GM03348 (cell line): ENCODE data around the gene AP3D1.
"Not testable (repeated sequence)": the region's sequence is repeated elsewhere in the genome, so short reads cannot be mapped to it uniquely, and the experiment has no call there.

Source experiments
- DNase-seq: peaks from one replicate; pipeline ENCODE4 v3.0.0; 2012; ENCODE audit warnings: low spot score

Gene AP3D1

DNA sequence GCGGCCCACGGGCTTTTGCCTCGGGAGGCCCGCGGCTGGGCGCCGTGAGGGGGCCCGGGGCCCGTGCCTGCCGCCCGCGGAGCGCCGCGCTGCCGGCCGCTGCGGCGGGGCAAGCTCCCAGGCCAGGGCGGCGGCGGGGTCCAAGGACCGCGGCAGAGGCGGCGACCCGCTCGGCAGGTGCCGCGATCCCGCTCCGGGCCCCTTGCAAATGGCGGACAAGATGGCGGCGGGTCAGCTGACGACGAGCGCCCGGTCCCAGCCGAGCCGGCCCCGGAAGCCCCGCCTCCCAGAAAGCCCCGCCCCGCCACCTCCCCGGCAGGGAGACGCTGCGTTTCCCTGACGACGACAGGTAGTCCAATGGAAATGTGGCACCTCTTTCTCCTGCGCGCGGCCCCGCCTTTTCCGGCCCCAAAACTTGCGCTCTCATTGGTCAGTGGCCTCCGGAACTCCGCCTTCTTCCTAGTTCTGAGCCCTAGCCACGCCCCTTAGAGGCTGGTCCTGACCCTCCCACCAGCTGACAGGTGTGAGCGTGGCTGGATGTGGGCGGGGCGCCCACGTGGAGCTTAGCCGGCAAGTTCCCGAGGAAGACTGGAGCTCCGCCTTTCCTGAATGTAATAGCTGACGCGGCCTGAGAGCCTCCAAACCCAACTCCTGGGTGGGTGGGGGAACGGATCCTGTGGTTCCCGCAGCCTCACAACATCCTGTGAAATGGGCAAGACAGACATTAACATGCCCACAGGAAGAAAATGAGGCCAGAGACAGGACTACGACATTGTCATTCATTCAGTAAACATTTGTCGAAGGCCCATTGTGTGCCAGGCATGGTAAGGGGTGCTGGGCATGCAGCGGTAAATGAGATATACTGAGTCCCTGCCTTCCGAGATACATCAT is at the start of gene AP3D1:
Gene AP3D1, minus strand, starts transcription at position 228 of the 891 bp plus-strand sequence. CDS start 232 bp downstream, outside the sequence.
- DNase-seq = peak; percentile 100

DNA sequence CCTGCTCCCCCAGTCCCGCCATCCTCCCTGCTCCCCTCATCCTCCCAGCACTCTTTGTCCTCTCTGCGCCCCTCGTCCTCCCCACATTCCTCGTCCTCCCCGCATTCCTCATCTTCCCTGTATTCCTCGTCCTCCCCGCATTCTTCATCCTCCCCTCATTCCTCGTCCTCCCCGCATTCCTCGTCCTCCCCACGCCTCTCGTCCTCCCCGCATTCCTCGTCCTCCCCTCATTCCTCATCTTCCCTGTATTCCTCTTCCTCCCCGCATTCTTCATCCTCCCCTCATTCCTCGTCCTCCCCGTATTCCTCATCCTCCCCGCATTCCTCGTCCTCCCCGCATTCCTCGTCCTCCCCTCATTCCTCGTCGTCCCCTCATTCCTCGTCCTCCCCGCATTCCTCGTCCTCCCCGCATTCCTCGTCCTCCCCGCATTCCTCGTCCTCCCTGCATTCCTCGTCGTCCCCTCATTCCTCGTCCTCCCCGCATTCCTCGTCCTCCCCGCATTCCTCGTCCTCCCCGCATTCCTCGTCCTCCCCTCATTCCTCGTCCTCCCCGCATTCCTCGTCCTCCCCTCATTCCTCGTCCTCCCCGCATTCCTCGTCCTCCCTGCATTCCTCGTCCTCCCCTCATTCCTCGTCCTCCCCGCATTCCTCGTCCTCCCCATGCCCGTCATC is 49.4 kb upstream of the AP3D1 start:
- DNase-seq = not testable (repeated sequence)

DNA sequence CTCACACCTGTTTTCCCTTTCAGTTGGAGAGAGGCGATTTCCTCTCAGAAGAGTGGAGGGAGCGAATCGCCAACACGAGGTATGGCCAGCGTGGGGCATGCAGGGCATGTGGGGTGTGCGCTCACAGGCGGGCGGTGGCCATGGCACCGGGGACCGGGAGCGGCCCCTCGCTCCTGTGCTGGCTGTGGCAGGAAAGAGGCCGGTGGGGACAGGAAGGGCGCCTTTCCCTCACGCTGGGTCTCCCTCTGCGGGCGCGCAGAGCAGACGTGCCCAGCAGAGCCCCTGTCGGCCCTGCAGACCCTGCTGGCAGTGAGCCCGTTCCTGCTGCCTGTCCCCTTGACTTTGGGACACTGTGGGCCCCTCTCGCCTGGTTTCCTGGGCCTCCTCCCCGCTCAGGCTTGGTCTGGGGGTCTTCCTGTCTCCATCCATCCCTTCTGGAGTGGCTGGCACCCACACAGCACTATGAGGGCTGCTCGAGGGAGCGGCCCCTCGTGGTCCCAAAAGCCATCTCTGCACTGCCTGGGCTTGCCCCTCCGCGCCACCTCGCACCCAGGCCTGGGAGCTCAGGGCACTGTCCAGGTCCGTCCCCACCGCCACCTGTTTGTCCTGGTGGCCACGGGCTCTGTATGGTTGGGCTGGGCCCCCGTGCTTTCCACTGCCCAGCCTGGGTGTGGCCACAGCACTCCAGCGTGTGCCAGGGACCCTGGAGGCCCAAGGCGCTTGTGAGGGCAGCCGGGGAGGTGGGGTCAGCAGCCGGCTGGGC is 48.7 kb upstream of the AP3D1 start:
- no peak for DNase-seq

DNA sequence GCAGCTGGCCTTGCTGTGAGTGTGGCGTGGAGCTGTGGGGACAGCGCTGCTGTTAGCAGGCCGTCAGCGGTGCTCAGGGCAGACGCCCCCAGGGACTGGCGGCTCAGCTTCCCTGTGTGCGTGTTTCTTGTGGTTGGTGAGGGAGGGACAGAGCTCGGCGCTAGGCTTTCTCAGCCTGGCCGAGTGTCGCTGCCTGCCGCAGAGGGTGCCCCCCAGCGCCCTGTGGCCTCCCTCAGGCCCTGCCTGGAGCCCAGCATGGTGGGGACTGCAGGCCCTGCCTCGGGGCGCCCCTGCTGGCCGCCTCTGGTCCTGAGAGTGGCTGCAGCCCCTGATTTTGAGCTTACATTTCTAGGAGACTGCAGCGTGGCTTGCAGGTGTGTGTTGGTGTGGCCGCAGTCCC is 47.8 kb upstream of the AP3D1 start:
- DNase-seq = no peak

DNA sequence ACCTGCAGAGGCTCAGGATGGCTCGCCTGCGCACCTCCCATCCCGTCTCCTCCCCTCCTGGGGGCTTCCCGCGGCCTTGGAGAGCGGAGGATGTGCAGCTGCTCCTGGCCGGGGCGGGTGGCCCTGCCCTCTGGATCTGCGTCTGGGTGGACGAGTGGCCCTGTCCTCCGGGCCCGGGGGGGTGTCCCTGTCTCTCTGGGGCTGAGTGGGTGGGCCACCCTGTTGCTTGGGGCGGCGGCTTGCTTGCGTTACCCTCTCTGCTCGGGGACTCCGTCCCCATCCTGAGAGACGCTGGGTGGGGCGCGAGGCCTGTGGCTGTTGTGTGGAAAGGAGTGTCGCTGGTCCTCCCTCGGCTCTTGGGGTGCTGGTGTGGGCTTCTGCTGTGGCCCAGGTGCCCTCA is 47.0 kb upstream of the AP3D1 start:
- no peak for DNase-seq

DNA sequence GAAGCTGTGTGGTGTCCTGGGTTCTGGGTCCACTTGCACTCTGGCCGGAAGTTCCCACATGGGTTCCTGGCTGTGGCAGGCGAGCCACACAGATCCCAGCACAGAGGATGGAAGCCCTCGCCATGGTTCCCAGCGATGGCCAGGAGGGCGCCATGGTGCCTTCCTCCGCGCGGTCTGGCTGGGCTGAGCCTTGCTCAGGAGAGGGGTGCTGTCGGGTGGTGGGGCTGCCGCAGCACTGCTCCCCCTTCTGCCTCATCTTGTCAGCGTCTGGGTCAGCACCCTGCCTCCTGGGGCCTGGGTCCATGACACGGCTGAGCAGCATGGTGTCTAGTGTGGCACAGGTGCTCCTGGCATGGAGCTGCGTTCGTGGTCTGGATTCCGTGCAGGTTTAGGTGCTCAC is 45.9 kb upstream of the AP3D1 start:
- DNase-seq = no peak

DNA sequence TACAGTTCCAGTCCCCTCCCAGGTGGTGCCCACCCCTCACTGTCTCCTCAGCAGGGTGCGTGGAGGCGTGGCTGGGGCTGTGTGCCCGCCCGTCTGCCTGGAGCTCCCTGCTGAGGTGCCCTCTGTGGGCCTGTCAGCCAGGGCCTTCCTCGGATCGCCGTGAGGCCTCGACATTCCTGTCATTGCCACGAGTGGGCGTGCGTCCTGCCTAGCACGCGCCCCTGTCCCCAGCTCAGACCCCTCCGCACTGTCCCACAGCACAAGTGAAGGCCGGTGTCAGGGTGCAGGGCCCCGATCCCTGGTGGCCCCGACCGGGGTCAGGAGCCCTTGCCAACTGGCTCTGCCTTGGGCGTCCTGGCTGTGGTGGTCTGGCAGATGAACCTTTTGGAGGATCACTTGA is 44.5 kb upstream of the AP3D1 start:
- no peak for DNase-seq

DNA sequence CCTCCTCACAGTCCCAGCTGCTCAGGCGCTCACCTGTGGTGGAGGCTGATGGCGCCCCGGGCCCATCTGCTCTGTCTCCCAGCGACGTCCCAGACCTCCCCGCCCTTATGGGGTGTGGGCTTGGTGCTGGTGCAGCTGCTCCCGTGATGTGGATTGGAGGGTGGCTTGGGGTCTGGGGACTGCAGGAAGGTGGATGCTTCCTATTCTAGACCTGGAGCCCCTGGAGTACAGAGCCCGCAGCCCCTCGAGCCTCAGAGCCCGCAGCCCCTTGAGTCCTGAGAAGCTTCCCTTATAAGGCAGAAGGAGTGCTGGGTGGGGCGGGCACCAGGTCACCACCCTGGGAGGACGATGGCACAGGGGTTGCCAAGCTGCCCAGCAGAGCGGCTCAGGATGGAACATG is 44.0 kb upstream of the AP3D1 start:
- DNase-seq = no peak

DNA sequence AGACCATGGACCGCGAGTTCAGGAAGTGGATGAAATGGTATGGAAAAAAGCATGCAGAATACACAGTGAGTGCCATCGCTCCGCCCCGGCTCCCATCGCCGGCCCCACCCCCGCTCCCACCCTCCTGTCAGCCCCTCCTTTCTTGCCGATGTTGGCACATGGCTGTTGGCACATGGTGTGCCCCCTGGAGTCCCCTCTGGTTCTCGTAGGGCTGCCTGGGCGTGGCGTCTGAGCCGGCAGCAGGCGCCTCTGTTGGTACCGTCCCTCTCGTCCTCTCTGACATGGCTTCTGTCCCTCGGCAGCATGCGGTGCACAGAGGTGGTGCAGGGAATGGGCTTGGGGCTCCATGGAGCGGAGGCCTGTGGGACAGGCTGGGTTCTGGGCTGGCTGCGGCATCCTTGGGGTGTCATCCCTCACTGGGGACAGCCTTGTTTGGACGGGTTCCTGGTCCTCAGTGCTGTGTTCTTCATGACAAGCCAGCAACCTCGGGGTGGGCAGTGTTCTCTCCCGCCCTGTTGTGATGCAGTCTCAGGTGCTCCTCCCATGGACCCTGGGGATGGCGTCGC is 43.2 kb upstream of the AP3D1 start:
- DNase-seq = no peak

DNA sequence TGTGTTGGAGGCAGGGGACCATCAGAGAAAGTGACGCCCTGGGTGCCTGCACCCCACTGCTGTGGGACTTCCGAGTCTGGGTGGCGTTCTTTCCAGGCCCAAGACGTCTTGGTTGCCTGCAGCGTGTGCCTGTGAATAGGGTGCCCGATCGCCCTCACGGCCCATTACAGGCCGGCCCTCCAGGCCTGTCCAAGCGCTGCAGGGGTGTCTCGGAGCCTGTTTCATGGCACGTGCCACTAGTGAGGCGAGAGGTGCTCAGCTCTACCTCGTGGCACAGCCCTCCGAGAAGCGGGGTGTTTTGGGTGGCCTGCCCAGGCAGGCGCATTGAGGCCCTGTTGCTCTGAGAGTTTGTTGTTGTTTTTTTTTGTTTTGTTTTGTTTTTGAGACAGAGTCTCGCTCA is 42.4 kb upstream of the AP3D1 start:
- no peak for DNase-seq

DNA sequence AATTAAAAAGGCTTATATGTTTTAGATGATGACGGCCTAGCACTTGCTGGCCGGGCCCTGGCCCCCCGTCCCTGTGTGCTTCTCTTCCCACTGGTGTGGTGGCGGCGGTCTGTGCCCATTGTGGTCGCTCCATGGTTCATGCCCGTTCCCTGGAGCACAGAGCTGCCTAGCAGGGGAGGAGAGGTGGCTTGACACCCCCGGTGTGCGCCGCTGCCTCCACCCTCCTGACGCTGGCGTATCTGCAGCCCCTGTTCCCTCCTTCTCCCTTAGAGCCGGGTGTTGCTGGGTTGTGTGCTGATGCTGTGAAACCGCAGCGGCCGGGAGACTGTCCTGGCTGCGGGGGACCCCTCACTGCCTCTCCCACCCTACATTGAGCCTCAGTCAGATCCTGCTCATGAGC is 41.5 kb upstream of the AP3D1 start:
- no peak for DNase-seq

DNA sequence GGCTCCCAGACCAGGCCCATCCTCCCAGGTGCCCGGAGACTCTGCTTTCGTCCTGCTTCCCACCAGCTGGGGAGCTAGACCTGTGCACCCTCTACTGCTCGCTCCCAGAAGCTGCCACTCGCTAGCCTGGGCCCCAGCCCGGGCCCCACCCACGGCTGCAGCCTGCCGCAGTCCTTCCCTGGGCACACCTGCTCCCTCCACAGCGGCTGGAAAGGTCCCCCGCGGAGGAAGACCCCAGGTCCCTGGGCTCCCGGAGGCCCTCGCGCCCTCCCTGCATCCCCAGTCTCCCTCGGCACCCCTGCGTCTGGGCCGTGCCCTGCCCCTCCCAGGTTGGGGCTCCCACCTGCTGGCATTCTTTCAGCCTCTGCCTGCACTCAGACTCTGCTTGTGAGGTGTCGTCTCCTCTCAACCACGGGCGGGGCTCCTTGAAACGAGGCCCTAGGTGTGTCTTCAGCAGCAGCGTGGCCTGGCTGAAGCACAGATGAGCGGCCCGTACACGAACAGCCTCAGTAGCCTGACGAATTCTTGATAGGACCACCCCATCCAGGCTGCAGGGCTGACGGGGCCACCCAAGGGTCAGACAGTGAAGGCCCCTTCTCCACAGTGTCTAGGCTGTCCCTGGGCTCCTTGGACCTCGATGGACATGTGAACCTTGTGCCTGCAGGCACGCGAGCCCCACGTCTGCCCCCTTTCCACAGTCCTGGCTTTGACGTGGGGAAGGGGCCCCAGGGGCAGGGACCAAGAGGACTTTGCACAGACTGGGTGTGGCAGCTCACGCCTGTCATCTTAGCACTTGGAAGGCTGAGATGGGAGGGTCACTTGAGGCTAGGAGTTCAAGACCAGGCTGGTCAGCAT is 40.3 kb upstream of the AP3D1 start:
- no peak for DNase-seq

DNA sequence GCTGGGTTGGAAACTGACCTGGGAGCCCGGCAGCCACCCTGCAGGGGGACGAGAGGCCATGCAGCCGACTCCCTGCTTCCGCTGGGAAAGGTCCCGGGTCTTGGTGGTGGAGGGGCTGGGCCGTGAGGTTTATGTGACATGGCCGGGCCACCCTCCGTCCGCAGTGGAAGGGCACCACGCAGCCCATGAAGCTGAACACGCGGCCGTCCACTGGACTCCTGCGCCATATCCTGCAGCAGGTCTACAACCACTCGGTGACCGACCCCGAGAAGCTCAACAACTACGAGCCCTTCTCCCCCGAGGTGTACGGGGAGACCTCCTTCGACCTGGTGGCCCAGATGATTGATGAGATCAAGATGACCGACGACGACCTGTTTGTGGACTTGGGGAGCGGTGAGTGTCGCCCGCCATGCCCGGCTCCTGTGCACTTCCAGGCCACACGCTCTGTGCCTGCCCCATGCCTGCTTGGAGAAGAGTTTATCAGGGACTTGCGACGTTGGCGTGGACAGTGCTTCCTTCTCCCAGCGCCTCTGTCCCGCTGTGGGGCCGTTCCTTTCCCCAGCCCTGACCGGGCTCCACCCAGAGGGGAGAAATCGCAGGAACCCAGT is 39.6 kb upstream of the AP3D1 start:
- no peak for DNase-seq

DNA sequence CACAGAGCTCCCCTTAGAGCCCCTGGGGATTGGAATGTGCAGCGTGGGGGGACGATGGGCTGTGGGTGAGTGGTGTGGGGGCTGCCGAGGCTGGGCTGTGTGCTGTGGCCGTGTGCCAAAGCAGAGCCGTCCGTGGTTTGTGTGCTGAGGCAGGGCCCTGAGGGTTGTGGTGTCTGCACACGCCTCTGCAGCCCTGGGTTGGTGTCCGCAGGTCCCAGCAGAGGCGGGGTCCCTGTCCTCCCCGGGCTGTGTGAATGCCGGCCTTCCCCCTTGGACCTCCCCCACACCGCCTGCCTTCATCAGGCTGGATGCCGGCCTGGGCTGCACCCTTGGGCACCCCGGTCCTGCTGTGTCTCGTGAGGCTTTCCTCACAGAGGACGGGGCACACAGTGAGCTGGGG is 38.5 kb upstream of the AP3D1 start:
- DNase-seq = no peak

DNA sequence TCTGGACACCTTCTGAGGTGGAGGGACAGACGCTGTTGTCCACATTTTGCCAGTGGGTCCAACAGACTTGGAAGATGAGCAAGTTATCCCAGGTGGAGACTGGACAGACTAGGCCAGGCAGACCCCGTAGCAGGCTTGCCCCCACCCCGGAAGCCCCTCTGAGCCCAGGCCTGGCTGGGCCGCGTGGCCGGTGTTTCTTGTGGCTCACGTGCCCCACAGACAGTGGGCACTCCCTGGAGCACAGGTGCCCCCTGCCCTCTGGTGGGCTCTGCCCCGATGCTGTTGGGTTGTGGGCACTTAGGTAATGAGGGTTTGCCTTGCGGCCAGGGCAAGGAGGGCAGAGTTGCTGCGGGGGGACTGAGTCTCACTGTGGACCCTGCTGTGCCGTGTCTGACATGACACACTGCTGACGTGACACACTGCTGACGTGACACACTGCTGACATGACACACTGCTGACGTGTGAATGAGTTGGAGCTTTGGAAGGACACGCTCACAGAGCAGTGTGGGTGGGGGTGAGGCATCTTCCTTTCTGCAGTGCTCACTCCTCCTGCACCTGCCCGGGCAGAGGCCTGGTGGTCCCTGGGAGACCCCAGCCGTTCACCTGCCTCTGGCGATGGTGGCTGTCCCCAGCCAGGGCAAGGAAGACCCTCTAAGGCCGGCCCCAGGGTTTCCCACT is 37.5 kb upstream of the AP3D1 start:
- DNase-seq = no peak

DNA sequence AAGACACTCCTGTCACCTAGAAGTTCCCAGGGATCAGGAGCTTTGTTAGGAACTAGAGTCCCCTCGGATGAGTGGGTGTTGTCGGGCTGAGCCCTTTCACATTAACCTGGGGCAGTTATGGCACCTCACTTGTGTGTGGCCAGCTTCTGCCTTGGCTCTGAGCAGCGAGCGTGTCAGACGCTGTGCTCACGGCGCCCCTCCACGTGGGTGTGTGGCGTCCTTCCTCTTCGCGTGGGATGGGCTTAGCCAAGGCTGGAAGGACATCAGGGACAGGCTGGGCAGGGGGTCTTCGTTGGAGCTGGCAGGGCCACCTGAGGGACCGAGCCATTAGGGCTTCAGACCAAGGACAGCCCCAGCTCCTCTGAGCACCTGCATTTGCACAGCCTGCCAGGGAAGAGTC is 35.8 kb upstream of the AP3D1 start:
- DNase-seq = no peak

DNA sequence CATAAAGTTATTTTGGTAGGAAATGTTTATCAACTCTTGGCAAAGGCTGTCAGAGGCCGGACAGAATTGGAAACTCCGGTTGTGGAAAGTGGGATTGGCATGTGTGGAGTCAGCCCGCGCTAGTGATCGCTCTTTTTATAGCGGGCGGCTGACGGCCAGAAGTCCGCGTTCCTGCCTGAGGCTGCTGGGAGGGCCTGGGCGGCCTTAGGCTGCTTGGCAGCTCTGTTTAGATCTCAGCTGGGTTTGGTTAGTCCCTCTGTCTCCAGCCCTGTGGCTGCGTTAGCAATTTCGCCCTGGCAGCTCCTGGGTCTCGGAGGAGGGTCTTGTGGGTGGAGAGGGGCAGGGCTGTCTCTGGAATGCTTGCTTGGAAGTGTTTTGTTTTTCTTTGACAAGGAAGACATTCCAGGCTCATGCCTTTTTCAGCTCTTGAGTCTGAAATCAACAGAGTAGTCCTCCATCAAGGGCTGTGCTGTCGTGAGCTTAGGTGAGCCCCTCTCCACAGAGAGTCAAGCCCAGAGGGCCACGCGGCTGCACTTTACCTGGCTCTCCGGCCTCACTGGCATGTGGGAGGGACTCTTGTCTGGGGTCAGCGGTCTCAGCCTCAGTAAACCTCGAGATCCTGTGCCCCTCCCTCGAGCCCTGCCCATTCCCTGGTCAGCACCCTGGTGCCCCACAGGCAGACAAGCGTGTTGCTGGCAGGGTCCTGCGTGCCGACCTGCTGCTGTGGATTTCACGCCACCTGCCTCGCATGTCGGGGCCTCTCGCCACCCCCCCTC is 34.9 kb upstream of the AP3D1 start:
- peak; percentile 97 for DNase-seq

DNA sequence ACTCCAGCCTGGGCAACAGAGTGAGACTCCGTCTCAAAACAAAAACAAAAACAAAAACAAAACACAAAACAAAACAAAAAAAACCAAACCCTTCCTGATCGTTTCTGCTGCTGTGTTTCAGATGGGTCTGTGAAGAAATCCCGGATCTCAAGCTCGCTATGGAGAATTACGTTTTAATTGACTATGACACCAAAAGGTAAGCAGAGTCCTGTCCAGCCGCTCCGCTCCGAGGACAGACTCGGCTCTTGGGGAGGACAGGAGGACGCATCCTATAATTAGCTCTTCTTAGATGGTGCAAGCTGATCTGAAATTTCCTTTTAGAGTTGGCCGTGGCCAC is 34.3 kb upstream of the AP3D1 start:
- DNase-seq = no peak

DNA sequence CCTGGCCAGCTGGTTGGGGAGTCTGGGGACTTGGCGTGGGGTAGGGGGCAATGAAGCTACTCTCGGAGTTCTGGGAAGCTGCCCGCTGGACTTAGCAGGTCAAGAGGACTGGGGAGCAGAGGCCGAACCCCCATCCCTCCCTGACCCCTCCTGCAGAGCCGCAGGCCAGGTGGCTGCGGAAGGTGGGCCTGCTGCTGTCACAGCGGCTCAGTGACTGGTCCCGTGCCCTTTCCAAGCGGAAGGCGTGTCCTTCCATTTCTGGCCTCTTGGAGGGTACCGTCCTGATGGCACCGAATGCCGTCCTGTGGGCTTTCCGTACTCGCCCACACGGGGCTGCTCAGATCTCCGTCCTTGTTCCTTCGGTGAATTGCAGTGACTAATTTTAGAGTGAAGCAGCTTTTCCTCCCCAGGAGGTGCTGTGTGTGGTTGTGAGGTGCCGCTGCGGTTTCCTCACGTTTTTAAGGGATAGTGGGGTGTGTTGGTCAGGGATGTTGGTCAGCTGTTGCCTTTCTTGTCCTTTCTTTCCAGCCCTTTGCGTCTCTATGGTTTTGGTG is 33.1 kb upstream of the AP3D1 start:
- DNase-seq = no peak

DNA sequence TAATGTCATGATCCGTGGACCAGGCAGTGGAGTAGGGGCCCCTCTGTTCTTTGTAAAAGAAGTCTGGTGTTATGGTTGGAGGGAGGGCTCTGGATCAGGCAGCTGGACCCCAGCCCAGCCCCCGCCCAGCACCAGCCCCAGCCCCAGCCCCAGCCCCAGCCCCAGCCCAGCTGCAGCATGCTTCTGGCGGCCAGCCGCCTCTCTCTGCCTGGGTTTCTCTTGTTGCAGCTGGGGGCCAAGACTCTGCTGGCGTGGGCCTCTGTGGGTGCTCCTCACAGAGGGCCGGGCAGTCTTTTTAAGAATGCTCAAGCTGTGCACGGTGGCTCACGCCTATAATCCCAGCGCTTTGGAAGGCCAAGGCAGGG is 30.2 kb upstream of the AP3D1 start:
- no peak for DNase-seq
